GM21515 (cell line): ENCODE data around the gene SPTA1.
"Not testable (repeated sequence)": the region's sequence is repeated elsewhere in the genome, so short reads cannot be mapped to it uniquely, and the experiment has no call there.

Experiments used
- ATAC-seq: cut with Tn5 transposase; IDR thresholded peaks from one replicate; pipeline ENCODE4 v1.9.1; 2021; ENCODE audit not compliant: unreplicated experiment

Gene SPTA1

GRCh38 chr1:158686111-158687009, at the start of gene SPTA1:
Gene SPTA1 (minus strand): TSS chr1:158686715. CDS start chr1:158686517, 198 bp downstream.
- ATAC-seq: no peak

- ATAC-seq: no peak
Measured at GRCh38 chr1:158735848-158736247, 49.3 kb upstream of the SPTA1 start.

- ATAC-seq: no peak
Measured at GRCh38 chr1:158732524-158732923, 46.0 kb upstream of the SPTA1 start.

GRCh38 chr1:158731707-158732106, 45.2 kb upstream of the SPTA1 start:
- ATAC-seq: no peak

- ATAC-seq: no peak
Measured at GRCh38 chr1:158730453-158730852, 43.9 kb upstream of the SPTA1 start.

- no peak for ATAC-seq
Measured at GRCh38 chr1:158728510-158729225, 42.2 kb upstream of the SPTA1 start.

- ATAC-seq: no peak
Measured at GRCh38 chr1:158724442-158724841, 37.9 kb upstream of the SPTA1 start.

- no peak for ATAC-seq
Measured at GRCh38 chr1:158720620-158721019, 34.1 kb upstream of the SPTA1 start, which contains the start of gene OR6K3. Gene OR6K3 (minus strand): TSS chr1:158720720. CDS start chr1:158718115, 2,605 bp downstream.

- ATAC-seq: no peak
Measured at GRCh38 chr1:158719664-158720063, 33.1 kb upstream of the SPTA1 start.

GRCh38 chr1:158717344-158717743, 30.8 kb upstream of the SPTA1 start:
- ATAC-seq: no peak

GRCh38 chr1:158716335-158716734, 29.8 kb upstream of the SPTA1 start:
- no peak for ATAC-seq

GRCh38 chr1:158714754-158715153, 28.2 kb upstream of the SPTA1 start:
- no peak for ATAC-seq

- ATAC-seq: no peak
Measured at GRCh38 chr1:158711098-158711497, 24.6 kb upstream of the SPTA1 start.

GRCh38 chr1:158706096-158706495, 19.6 kb upstream of the SPTA1 start:
- ATAC-seq: no peak

GRCh38 chr1:158700552-158700951, 14.0 kb upstream of the SPTA1 start, which contains the start of gene OR6K2:
Gene OR6K2 (minus strand): TSS chr1:158700652. CDS start chr1:158700652, 0 bp downstream.
- ATAC-seq: no peak

- ATAC-seq: no peak
Measured at GRCh38 chr1:158694596-158694995, 8.1 kb upstream of the SPTA1 start.

- ATAC-seq: no peak
Measured at GRCh38 chr1:158692356-158692755, 5.8 kb upstream of the SPTA1 start.

- no peak for ATAC-seq
Measured at GRCh38 chr1:158691907-158692306, 5.4 kb upstream of the SPTA1 start.

- ATAC-seq: not testable (repeated sequence)
Measured at GRCh38 chr1:158691149-158691548, 4.6 kb upstream of the SPTA1 start.

GRCh38 chr1:158689875-158690274, 3.4 kb upstream of the SPTA1 start:
- no peak for ATAC-seq

GRCh38 chr1:158689110-158689509, 2.6 kb upstream of the SPTA1 start:
- ATAC-seq: no peak

- not testable (repeated sequence) for ATAC-seq
Measured at GRCh38 chr1:158688343-158688742, 1.8 kb upstream of the SPTA1 start.
